ENCODE results near the gene MARCHF2.

MARCHF2 gene

GRCh38 chr19:8454218-8454617 is 41.1 kb downstream of the MARCHF2 start:
- DNase-seq: no peak

GRCh38 chr19:8455018-8455417 is 41.9 kb downstream of the MARCHF2 start:
- DNase-seq: no peak

GRCh38 chr19:8456064-8456463 is 43.0 kb downstream of the MARCHF2 start:
- DNase-seq: no peak

- no peak for DNase-seq
Measured at GRCh38 chr19:8457209-8457608, 44.1 kb downstream of the MARCHF2 start.

GRCh38 chr19:8457827-8458226 is 44.7 kb downstream of the MARCHF2 start:
- no peak for DNase-seq

- no peak for DNase-seq
Measured at GRCh38 chr19:8458380-8458779, 45.3 kb downstream of the MARCHF2 start.

GRCh38 chr19:8459095-8459494 is 46.0 kb downstream of the MARCHF2 start:
- DNase-seq: no peak

GRCh38 chr19:8459520-8460270 is 46.6 kb downstream of the MARCHF2 start:
- DNase-seq: no peak

GRCh38 chr19:8460516-8461298 is 47.6 kb downstream of the MARCHF2 start:
- no peak for DNase-seq

- DNase-seq: no peak
Measured at GRCh38 chr19:8461376-8461775, 48.3 kb downstream of the MARCHF2 start.

- DNase-seq: no peak
Measured at GRCh38 chr19:8461891-8462290, 48.8 kb downstream of the MARCHF2 start.

GRCh38 chr19:8462571-8462970 is 49.5 kb downstream of the MARCHF2 start:
- no peak for DNase-seq

- no peak for DNase-seq
Measured at GRCh38 chr19:8463365-8463764, 50.3 kb downstream of the MARCHF2 start.

- DNase-seq: no peak
Measured at GRCh38 chr19:8466018-8466417, 52.9 kb downstream of the MARCHF2 start.

GRCh38 chr19:8468124-8468523 is 55.0 kb downstream of the MARCHF2 start:
- no peak for DNase-seq

GRCh38 chr19:8468761-8469373 is 55.8 kb downstream of the MARCHF2 start:
- DNase-seq: no peak

- no peak for DNase-seq
Measured at GRCh38 chr19:8469613-8470368, 56.7 kb downstream of the MARCHF2 start.

- DNase-seq: no peak
Measured at GRCh38 chr19:8473648-8474476, 60.8 kb downstream of the MARCHF2 start.

- DNase-seq: no peak
Measured at GRCh38 chr19:8475005-8475404, 61.9 kb downstream of the MARCHF2 start.

GRCh38 chr19:8476524-8476923 is 63.4 kb downstream of the MARCHF2 start:
- DNase-seq: no peak

- no peak for DNase-seq
Measured at GRCh38 chr19:8477889-8478288, 64.8 kb downstream of the MARCHF2 start.

- DNase-seq: no peak
Measured at GRCh38 chr19:8478598-8478997, 65.5 kb downstream of the MARCHF2 start.
